ENCODE measurements around the gene RNF212.

Gene RNF212

DNA sequence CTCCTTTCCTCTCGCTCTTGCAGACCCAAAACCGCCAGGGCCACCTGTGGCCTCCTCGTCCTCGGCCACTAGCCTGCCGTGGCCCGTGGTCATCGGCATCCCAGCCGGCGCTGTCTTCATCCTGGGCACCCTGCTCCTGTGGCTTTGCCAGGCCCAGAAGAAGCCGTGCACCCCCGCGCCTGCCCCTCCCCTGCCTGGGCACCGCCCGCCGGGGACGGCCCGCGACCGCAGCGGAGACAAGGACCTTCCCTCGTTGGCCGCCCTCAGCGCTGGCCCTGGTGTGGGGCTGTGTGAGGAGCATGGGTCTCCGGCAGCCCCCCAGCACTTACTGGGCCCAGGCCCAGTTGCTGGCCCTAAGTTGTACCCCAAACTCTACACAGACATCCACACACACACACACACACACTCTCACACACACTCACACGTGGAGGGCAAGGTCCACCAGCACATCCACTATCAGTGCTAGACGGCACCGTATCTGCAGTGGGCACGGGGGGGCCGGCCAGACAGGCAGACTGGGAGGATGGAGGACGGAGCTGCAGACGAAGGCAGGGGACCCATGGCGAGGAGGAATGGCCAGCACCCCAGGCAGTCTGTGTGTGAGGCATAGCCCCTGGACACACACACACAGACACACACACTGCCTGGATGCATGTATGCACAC, 88.3 kb downstream of the RNF212 start:
- no peak for ATAC-seq

DNA sequence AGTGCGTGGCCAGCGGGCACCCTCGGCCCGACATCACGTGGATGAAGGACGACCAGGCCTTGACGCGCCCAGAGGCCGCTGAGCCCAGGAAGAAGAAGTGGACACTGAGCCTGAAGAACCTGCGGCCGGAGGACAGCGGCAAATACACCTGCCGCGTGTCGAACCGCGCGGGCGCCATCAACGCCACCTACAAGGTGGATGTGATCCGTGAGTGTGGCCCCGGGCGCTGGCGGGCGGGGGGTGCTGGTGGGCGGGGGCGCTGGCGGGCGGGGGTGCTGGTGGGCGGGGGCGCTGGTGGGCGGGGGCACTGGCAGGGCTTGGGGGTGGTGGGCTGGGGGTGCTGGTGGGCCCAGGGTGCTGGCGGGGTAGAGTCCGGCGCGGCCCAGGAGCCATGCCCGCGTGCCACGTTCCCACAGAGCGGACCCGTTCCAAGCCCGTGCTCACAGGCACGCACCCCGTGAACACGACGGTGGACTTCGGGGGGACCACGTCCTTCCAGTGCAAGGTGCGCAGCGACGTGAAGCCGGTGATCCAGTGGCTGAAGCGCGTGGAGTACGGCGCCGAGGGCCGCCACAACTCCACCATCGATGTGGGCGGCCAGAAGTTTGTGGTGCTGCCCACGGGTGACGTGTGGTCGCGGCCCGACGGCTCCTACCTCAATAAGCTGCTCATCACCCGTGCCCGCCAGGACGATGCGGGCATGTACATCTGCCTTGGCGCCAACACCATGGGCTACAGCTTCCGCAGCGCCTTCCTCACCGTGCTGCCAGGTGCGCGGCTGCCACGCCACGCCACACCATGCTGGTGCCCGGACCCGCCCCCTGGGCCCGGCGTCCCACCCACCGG, 89.2 kb downstream of the RNF212 start:
- no peak for ATAC-seq
- TF ChIP-seq ZFP3 (CRISPR knock-in tag; IDR thresholded peaks at IDR 0.05) (no peak), ZNF8 (CRISPR knock-in tag; IDR thresholded peaks at IDR 0.05) (no peak), TOX (CRISPR knock-in tag; IDR thresholded peaks at IDR 0.05; ENCODE audit: borderline replicate concordance) (no peak)

More for the DNA sequence above, 88.3 kb downstream of the RNF212 start:
- TF ChIP-seq, protein P1, sequence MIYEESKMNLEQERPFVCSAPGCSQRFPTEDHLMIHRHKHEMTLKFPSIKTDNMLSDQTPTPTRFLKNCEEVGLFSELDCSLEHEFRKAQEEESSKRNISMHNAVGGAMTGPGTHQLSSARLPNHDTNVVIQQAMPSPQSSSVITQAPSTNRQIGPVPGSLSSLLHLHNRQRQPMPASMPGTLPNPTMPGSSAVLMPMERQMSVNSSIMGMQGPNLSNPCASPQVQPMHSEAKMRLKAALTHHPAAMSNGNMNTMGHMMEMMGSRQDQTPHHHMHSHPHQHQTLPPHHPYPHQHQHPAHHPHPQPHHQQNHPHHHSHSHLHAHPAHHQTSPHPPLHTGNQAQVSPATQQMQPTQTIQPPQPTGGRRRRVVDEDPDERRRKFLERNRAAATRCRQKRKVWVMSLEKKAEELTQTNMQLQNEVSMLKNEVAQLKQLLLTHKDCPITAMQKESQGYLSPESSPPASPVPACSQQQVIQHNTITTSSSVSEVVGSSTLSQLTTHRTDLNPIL (CRISPR knock-in tag; IDR thresholded peaks at IDR 0.05; ENCODE audit: low read depth) = no peak

DNA sequence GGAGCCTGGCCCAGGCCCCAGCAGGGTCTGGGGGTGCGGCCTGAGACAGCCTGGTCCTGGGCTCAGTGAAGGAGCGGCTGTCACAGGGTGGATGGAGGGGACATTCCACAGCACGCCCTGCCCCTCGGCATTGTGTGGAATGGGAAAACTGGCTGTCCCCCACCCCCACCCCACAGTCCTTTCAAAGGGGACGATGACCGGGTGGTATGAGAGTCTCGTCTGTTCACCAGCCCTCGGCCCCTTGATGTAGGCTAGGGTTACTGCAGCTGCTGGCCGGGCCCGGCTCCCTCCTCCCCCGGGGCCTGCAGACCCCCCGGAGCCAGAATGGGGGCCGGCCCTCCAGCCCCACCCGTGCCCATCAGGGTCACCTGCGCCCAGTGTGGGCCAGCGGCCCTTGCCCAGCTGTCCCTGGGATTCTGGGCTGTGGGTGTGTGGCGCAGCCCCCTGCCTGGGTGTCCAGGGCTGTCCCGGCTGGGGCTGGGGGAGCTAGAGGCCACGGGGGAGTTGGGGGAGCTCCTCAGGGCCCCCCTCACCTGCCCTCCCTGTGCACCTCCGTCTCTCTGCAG, 90.2 kb downstream of the RNF212 start:
- no peak for ATAC-seq
- TF ChIP-seq ARNTL (CRISPR knock-in tag; IDR thresholded peaks at IDR 0.05; ENCODE audit: borderline replicate concordance, low read depth) (no peak), ZNF8 (CRISPR knock-in tag; IDR thresholded peaks at IDR 0.05) (no peak), ESRRG (CRISPR knock-in tag; IDR thresholded peaks at IDR 0.05) (no peak)

DNA sequence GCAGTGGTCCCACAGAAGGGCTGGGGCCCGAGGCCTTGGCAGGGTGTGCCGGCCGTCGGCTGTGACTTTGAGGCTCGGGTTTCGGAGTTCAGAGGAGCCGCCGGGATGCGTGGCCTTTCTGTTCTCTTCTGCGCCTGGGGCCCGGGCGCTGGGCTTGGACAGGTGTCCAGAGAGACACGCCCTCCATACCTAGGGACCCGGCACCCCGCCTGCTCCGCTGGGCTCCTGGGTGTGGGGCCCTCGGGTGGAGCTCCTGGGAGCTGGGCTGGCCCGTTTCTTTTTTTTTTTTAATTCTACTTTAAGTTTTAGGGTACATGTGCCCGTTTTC, 90.7 kb downstream of the RNF212 start:
- no peak for ATAC-seq
- TF ChIP-seq ZNF8 (CRISPR knock-in tag; IDR thresholded peaks at IDR 0.05) (no peak), ISL1 (CRISPR knock-in tag; IDR thresholded peaks at IDR 0.05) (no peak), PPARA (CRISPR knock-in tag; IDR thresholded peaks at IDR 0.05; ENCODE audit: borderline replicate concordance) (no peak)

DNA sequence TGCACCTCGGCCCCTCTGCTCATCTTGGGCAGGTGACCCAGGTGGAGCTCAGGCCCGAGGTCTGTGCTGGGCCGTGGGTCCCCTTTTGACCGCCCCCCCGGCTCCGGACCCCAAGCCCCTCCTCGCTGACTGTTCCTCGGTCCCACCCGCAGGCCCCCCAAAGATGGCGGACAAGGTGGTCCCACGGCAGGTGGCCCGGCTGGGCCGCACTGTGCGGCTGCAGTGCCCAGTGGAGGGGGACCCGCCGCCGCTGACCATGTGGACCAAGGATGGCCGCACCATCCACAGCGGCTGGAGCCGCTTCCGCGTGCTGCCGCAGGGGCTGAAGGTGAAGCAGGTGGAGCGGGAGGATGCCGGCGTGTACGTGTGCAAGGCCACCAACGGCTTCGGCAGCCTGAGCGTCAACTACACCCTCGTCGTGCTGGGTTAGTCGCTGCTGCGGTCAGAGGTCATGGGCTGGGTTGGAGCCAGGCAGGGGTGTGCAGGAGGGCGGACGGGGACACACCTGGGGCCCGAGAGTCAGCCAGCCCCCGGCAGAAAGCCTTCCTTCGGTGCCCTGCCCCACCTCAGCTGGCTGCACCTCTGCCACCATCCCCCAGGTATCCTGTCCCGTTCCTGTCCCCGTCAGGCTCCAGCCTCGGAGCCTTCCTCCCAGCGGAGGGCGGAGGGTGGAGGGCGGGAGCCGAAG, 91.2 kb downstream of the RNF212 start:
- no peak for ATAC-seq
- no peak for TF ChIP-seq ZNF70 (CRISPR knock-in tag; IDR thresholded peaks at IDR 0.05)
- TF ChIP-seq OSR1 (CRISPR knock-in tag; IDR thresholded peaks at IDR 0.05) = no peak
- TF ChIP-seq SNAI2 (CRISPR knock-in tag; IDR thresholded peaks at IDR 0.05) = no peak
- no peak for TF ChIP-seq TOX (CRISPR knock-in tag; IDR thresholded peaks at IDR 0.05; ENCODE audit: borderline replicate concordance)
- TF ChIP-seq ISL1 (CRISPR knock-in tag; IDR thresholded peaks at IDR 0.05) = no peak
